Activated CD4-positive, alpha-beta memory T cell treated with anti-CD3 and anti-CD28 coated beads, Interleukin-2, amount 10 ng/mL, durations not matched to agents 7 days and 5 days (primary cell): ENCODE data around the gene DKK3. TPM values are rescaled to one million over a fixed set of nuclear protein-coding genes. Genes with fewer than 3 reads are reported as not detected.

ENCODE experiments used
- CTCF ChIA-PET: fragments of 350-600 bp; sonication (Branson Sonifier 250); formaldehyde crosslinking; loops from one replicate; lab custom pipeline; 2021; ENCODE audit warnings: antibody characterized with exemption, inconsistent platforms; lab: Charles Lee
- POLR2A ChIA-PET: fragments of 350-600 bp; sonication (Branson Sonifier 250); formaldehyde crosslinking; loops from one replicate; lab custom pipeline; 2021; ENCODE audit warnings: antibody characterized with exemption; lab: Charles Lee
- DNase-seq: peaks from one replicate; pipeline ENCODE4 v3.0.0-alpha.2; 2020
- H3K27ac Mint-ChIP-seq: one replicate; pipeline ENCODE4 v1.8.0; 2021; ENCODE audit warnings: mild to moderate bottlenecking, mixed read lengths
- H3K27me3 Mint-ChIP-seq: one replicate; pipeline ENCODE4 v1.8.0; 2021; ENCODE audit warnings: mixed read lengths
- H3K36me3 Mint-ChIP-seq: one replicate; pipeline ENCODE4 v1.8.0; 2021; ENCODE audit warnings: low read depth, mixed read lengths
- H3K4me1 Mint-ChIP-seq: one replicate; pipeline ENCODE4 v1.8.0; 2021; ENCODE audit warnings: mixed read lengths
- H3K4me3 Mint-ChIP-seq: one replicate; pipeline ENCODE4 v1.8.0; 2021; ENCODE audit warnings: mild to moderate bottlenecking, mixed read lengths
- H3K9me3 Mint-ChIP-seq: one replicate; pipeline ENCODE4 v1.8.0; 2021; ENCODE audit warnings: mixed read lengths
- total RNA-seq, 2 experiments: library from RNA; stranded (reverse); gene quantifications; one replicate each; pipeline ENCODE4 v1.2.3, GENCODE V29; 2021

Gene DKK3
- total RNA-seq, 2 experiments from 2014 or later = not detected

DNA sequence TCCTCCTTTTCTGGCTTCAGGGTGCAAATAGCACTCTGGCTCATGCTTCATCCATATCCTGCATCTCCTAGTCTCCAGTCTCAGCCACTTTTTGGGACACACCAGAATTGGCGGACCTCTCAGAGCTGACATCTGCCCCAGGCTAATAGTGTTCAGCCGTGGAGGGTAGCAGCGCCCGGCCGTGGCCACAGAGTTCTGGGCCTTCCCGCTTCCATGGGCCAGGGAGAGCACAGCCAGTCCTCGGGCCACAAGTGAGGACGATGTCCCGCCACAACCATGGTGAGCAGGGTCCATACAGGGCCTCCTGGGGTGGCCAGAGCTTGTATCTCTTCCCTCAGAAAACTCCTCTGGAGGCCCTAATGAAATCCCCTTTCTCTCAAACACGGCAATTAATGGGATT, 26.0 kb downstream of the DKK3 start:
- H3K9me3 Mint-ChIP-seq = no peaks in the 10 kb centered on the region

DNA sequence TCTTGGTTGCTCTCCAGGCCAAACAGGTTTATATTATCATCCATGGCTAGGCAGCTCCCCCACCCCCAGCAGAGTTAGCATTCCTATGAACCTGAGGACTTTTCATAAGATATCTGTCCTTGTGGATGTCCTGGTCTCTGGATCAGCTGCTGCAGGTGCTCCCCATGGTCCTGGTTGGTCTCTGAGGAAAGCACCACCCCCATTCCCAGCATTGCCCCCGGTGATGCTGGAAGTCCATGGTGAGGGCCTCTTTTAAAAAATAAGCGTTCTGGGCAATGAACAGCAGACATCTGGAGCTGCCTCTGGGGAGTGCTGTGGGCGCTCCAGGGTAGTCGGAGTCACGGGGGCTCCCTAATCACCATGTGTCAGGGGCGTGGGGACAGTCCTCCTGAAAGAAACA, 26.6 kb downstream of the DKK3 start:
- H3K4me3 Mint-ChIP-seq = no peak overlapping the region
- ChIA-PET CTCF (interaction anchor here (1.4 kb wide), 1 partner anchor 15 kb away, joined by 4 read pairs; no protein-coding TSS in a partner anchor), POLR2A (no interaction called here)
- H3K27ac Mint-ChIP-seq = no peak overlapping the region
- no peak for DNase-seq
- no peaks in the 10 kb centered on the region for H3K9me3 Mint-ChIP-seq
- H3K36me3 Mint-ChIP-seq = no peaks in the 10 kb centered on the region
- H3K4me1 Mint-ChIP-seq = no peaks in the 10 kb centered on the region
- H3K27me3 Mint-ChIP-seq = no peaks in the 10 kb centered on the region

More for the DNA sequence above, 26.0 kb downstream of the DKK3 start:
- no peak overlapping the region for H3K4me3 Mint-ChIP-seq
- H3K36me3 Mint-ChIP-seq = no peaks in the 10 kb centered on the region
- H3K4me1 Mint-ChIP-seq = peaks cover 1% of the 10 kb centered on the region
- DNase-seq = no peak
- no peaks in the 10 kb centered on the region for H3K27me3 Mint-ChIP-seq
- no peak overlapping the region for H3K27ac Mint-ChIP-seq
- ChIA-PET CTCF (interaction anchor here (1.1 kb wide), 1 partner anchor 15 kb away, joined by 3 read pairs; no protein-coding TSS in a partner anchor), POLR2A (no interaction called here)

DNA sequence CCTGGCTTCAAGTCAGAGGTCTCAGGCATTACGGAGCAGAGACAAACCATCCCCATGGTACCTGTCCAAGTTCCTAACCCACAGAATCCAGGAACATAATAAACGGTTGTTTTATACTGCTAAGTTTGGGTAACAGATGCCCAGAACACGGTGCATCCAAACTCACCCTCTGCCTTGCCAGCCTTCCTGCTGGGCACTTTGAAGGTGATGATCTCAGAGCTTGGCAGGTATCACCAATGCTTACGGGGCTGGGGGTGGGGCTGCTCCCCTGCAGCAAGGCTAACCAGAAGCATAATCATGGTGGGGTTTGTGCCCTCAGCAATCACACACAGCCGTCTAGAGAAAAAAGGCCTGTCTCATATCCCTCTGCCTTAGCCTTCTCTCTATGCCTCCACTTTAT, 27.1 kb downstream of the DKK3 start:
- POLR2A ChIA-PET = no interaction called here
- H3K9me3 Mint-ChIP-seq = no peaks in the 10 kb centered on the region
- no peak overlapping the region for H3K27ac Mint-ChIP-seq
- no peak overlapping the region for H3K4me3 Mint-ChIP-seq
- DNase-seq = no peak
- no peaks in the 10 kb centered on the region for H3K27me3 Mint-ChIP-seq
- H3K4me1 Mint-ChIP-seq = no peaks in the 10 kb centered on the region
- no peaks in the 10 kb centered on the region for H3K36me3 Mint-ChIP-seq
- CTCF ChIA-PET = interaction anchor here (1.4 kb wide), 1 partner anchor 14 kb away, joined by 4 read pairs; no protein-coding TSS in a partner anchor

DNA sequence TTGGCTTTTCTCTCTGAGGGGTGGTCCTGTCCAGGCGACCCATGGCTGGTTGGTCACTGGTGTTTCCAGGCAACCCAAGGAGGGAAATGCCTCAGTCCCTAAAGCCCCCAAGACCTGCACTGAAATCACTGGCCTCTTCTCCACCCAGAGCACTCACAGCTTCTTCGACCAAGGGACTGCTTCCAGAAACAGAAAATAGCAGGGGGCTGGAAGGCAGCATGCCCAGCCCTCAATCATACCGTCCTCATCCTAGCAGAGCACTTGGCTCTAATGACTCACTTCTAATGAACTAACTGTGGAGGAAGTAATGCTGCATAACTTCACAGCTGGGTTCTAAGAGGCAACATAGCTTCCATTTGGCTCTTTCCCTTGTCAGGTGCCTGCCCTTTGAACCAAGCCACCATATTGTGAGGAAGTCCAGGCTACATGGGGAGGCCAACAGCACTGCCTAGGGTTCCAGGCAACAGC, 27.6 kb downstream of the DKK3 start:
- peaks cover 2% of the 10 kb centered on the region for H3K27me3 Mint-ChIP-seq
- CTCF ChIA-PET = interaction anchor here (1.4 kb wide), 1 partner anchor 14 kb away, joined by 4 read pairs; no protein-coding TSS in a partner anchor
- no peaks in the 10 kb centered on the region for H3K9me3 Mint-ChIP-seq
- no peaks in the 10 kb centered on the region for H3K36me3 Mint-ChIP-seq
- no peak overlapping the region for H3K27ac Mint-ChIP-seq
- no peak overlapping the region for H3K4me3 Mint-ChIP-seq
- POLR2A ChIA-PET = no interaction called here
- no peak for DNase-seq
- H3K4me1 Mint-ChIP-seq = peaks cover 4% of the 10 kb centered on the region

DNA sequence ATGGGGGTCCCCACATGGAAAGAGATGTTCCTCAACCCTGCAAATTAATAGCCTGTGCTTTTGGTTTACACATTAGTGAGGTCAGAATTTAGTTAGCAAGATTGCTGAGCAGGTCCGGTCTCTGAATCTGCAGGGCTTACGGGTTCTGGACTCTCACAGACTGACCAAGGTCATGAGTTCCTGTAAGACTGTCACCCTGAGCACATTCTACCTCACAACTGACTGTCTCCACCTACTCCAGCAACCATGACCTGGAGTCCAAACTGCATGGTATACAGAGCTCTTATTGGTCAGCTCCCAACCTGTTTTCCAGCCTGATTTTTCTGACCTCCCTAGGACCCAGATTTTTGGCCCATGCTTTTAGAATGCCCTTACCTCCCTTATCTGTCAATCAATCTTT, 28.2 kb downstream of the DKK3 start:
- peaks cover 2% of the 10 kb centered on the region for H3K27me3 Mint-ChIP-seq
- no peak overlapping the region for H3K27ac Mint-ChIP-seq
- no peak for DNase-seq
- no peak overlapping the region for H3K4me3 Mint-ChIP-seq
- H3K36me3 Mint-ChIP-seq = no peaks in the 10 kb centered on the region
- H3K9me3 Mint-ChIP-seq = no peaks in the 10 kb centered on the region
- ChIA-PET CTCF (interaction anchor here (1.5 to 4.0 kb wide), 2 partner anchors 13 to 309 kb away, joined by 3 to 13 read pairs; no protein-coding TSS in a partner anchor), POLR2A (no interaction called here)
- H3K4me1 Mint-ChIP-seq = peaks cover 11% of the 10 kb centered on the region

DNA sequence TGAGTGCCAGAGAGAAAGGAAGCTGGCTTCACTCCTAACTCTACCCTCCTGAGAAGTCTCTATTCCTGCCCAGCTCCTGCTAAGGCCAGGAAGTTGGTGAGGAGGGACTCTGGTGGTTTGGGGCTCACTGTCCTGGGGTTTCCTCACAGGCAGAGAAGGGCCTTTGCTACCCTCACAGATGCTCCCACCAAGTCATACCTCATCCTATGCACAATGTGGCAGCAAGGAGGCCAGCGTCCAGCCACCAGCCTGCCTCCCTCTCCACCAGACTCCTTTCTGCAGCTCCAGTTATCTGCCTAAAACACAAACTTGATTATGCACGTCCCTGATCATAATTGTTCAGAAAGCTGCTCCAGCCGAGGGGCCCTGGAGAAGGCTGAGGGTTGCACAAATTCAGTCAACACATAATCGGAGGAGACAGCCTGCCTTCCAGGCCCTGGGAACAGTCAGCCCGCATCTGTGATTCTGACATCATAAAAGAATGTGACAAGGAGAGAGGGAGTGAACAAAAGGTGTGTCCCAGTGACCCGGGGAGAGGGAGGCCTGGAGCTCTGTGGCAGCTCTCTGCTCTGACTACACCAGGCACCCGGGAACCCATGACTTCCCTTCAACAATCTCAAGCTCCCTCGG, 28.8 kb downstream of the DKK3 start:
- no peaks in the 10 kb centered on the region for H3K36me3 Mint-ChIP-seq
- H3K4me3 Mint-ChIP-seq = no peak overlapping the region
- POLR2A ChIA-PET = no interaction called here
- no peaks in the 10 kb centered on the region for H3K9me3 Mint-ChIP-seq
- peaks cover 2% of the 10 kb centered on the region for H3K27me3 Mint-ChIP-seq
- CTCF ChIA-PET = interaction anchor here (1.5 to 4.0 kb wide), 2 partner anchors 13 to 309 kb away, joined by 3 to 13 read pairs; no protein-coding TSS in a partner anchor
- peaks cover 17% of the 10 kb centered on the region for H3K4me1 Mint-ChIP-seq
- DNase-seq = no peak
- H3K27ac Mint-ChIP-seq = no peak overlapping the region

DNA sequence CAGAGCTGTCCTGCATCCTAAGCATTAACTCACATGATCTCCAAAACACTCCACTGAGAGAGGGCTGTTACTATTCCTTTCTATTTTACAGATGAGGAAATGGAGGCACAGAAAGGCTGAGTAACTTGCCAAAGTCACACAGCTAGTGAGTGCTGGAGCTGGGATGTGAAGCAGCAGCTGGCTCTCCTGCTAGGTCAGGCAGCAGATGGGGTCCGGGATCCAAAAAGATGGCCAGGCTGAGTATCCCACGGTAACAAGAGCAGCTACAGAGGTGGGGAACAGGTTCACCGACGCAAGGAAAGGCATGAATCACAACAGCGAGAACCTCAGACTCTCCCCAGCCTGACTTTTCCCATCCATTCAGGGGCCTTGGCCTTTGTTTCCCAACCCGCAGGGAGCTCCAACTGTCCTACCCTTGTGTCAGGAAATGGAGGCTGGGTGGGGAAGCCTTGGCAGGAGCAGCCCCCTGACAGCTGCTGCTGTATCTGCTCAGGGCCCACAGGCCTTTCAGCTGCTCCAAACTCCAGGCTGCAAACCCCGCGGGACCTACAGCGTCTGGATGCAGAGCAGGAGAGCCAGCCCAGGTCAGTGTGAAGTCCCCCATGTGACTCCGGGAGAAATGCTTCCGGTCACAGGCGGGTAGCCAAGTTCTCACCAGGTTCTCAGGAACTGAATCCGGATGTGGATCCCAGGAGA, 29.5 kb downstream of the DKK3 start:
- POLR2A ChIA-PET = no interaction called here
- no peak overlapping the region for H3K27ac Mint-ChIP-seq
- no peak overlapping the region for H3K4me3 Mint-ChIP-seq
- no peaks in the 10 kb centered on the region for H3K9me3 Mint-ChIP-seq
- no peaks in the 10 kb centered on the region for H3K36me3 Mint-ChIP-seq
- H3K27me3 Mint-ChIP-seq = peaks cover 2% of the 10 kb centered on the region
- DNase-seq = no peak
- H3K4me1 Mint-ChIP-seq = peaks cover 24% of the 10 kb centered on the region
- CTCF ChIA-PET = interaction anchor here (1.5 to 4.0 kb wide), 2 partner anchors 12 to 310 kb away, joined by 3 to 13 read pairs; no protein-coding TSS in a partner anchor

DNA sequence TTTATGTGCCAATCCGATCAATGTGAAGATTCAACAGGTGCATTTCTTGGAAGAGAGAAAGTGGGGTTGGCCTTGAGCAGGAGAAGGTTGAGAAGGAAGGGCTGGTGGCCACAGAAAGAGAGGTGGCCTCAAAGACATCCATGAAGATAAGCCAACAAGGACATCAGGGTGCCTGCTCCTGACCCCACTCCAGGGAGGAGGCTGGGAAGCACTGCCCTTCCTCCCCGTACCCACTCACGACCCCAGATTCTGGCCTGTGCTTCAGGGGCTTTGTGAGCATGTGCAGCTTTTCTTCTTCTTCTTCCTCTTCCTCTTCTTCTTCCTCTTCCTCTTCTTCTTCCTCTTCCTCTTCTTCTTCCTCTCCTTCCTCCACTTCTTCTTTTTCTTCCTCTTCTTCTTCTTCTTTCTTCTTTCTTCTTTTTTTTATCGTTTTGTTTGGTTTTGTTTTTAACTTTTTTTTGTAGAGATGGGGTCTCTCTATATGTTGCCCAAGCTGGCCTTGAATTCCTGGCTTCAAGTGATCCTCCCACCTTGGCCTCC, 30.3 kb downstream of the DKK3 start:
- peaks cover 2% of the 10 kb centered on the region for H3K27me3 Mint-ChIP-seq
- ChIA-PET POLR2A (no interaction called here), CTCF (interaction anchor here (4.0 kb wide), 1 partner anchor 11 kb away, joined by 13 read pairs; no protein-coding TSS in a partner anchor)
- H3K4me3 Mint-ChIP-seq = no peak overlapping the region
- H3K27ac Mint-ChIP-seq = no peak overlapping the region
- H3K9me3 Mint-ChIP-seq = no peaks in the 10 kb centered on the region
- H3K4me1 Mint-ChIP-seq = peaks cover 24% of the 10 kb centered on the region
- H3K36me3 Mint-ChIP-seq = no peaks in the 10 kb centered on the region
- DNase-seq = no peak

DNA sequence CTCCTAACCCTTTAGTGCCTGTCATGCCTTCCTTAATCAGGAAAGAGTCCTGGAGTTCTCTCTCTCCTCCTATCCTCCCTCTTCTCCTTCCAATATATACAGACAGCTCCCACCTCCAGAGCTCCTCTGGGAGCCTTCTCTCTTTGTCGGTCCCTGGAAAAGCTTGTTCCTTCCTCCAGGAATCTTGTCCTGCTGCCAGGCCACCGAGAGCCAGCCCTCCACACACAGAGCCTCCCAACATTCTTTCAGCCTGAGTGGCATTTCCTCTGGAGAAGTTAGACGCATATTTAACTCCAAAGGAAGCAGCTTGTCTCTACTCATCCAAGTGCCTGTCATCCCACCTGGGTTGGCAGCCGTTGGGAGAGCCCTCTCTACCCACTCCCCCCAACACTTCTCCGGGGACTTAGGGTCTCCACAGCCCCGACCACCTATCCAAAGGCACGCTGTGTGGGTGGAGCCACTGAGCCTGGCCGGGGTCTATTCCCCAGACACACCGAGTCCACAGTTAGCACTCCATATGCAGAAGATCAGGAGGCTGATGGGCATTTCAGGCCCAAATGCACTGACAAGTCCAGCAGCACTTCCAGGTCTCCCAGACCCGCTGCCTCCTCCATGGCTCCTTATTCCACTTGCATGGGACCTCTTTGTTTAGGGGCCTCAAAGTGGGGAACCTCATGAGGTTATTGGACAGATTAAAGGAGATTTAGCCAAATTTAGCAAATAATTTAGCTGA, 31.1 kb downstream of the DKK3 start:
- no peak for DNase-seq
- H3K4me3 Mint-ChIP-seq = no peak overlapping the region
- peaks cover 2% of the 10 kb centered on the region for H3K27me3 Mint-ChIP-seq
- no peaks in the 10 kb centered on the region for H3K36me3 Mint-ChIP-seq
- ChIA-PET POLR2A (no interaction called here), CTCF (interaction anchor here (4.0 kb wide), 1 partner anchor 10 kb away, joined by 13 read pairs; no protein-coding TSS in a partner anchor)
- no peak overlapping the region for H3K27ac Mint-ChIP-seq
- peaks cover 24% of the 10 kb centered on the region for H3K4me1 Mint-ChIP-seq
- no peaks in the 10 kb centered on the region for H3K9me3 Mint-ChIP-seq

DNA sequence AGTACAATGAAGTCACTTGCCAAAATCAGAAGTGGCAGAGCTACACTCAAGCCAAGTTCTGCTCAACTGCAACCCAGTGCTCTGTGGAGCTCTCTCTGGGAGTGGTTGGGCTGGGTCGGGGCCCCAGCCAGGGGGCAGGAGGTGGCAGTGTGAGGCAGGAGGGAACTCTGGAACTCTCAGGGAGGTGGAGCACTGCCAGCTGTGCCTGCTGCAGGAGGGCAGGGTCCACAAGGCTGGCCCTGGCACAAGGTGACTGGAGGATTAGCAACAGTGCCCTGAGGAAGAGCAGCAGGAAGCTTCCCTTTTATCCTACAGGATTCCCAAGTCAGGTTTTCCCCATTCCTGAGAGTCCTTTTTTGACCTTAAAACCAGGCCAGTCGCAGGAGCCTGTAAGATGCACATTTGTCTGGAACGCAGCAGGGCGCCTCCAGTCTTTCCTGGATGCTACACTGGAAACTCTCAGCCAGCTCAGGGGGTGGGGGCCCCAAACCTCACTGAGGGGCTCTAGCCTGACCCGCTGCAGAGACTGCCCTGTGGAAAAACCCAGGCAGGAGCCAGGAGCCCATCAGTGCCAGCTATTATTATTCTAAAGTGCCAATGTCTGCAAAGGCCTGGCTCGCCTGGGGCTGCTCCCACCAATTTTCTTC, 31.8 kb downstream of the DKK3 start:
- H3K36me3 Mint-ChIP-seq = no peaks in the 10 kb centered on the region
- no peak overlapping the region for H3K27ac Mint-ChIP-seq
- ChIA-PET CTCF (interaction anchor here (1.2 to 4.0 kb wide), 2 partner anchors 10 to 14 kb away, joined by 3 to 13 read pairs; no protein-coding TSS in a partner anchor), POLR2A (interaction anchor here (1.1 kb wide), 1 partner anchor 17 kb away, joined by 3 read pairs; no protein-coding TSS in a partner anchor)
- H3K27me3 Mint-ChIP-seq = peaks cover 2% of the 10 kb centered on the region
- DNase-seq = no peak
- H3K9me3 Mint-ChIP-seq = no peaks in the 10 kb centered on the region
- no peak overlapping the region for H3K4me3 Mint-ChIP-seq
- peaks cover 24% of the 10 kb centered on the region for H3K4me1 Mint-ChIP-seq

DNA sequence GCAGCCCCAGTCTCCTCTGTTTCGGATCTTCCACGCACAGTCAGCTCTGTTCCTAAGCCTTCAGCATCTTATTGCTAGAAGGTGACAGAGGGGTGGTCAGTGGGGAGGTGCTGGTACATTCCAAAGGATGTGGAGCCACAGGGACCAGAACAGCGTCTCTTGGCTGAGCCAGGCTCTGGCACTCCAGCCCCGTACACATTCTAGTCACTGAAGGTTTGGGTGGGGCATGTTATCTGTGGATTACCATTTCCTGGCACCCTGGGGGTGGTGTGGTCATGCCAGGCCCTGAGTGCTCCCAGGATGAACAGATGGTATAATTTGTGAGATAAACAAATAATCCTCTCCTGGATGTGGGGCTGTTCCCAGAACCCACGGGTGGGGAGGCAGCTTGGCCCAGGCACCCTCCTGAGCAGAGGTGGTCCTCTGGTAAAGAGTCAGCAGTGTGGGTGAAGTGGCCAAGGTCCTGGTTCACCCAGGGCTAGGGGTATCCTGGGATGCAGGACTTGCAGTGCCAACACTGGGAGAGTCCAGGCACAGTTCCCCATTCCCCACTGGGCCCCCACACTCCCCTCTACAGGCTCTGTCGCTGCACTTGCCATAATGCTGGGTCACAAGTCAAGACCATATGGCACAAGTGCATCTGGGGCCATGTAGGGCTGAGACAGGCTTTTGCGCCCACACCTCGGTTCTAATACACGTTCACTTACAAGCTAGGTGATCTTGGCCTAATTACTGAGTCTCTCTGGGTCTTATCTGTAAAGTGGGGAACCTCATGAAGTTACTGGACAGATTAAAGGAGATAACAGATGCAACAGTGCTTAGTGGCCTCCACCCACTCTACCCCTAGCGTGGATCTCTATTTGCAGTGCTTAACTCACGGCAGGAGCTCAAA, 33.0 kb downstream of the DKK3 start:
- no peak overlapping the region for H3K4me3 Mint-ChIP-seq
- no peak for DNase-seq
- CTCF ChIA-PET = interaction anchor here (1.2 to 1.5 kb wide), 2 partner anchors 13 to 69 kb away, joined by 3 read pairs; no protein-coding TSS in a partner anchor
- peaks cover 2% of the 10 kb centered on the region for H3K27me3 Mint-ChIP-seq
- no peak overlapping the region for H3K27ac Mint-ChIP-seq
- POLR2A ChIA-PET = interaction anchor here (1.1 kb wide), 1 partner anchor 15 kb away, joined by 3 read pairs; no protein-coding TSS in a partner anchor
- peaks cover 24% of the 10 kb centered on the region for H3K4me1 Mint-ChIP-seq
- no peaks in the 10 kb centered on the region for H3K36me3 Mint-ChIP-seq
- no peaks in the 10 kb centered on the region for H3K9me3 Mint-ChIP-seq
